ENCODE measurements around the gene NMNAT2. TPM values are rescaled to one million over a fixed set of nuclear protein-coding genes. Genes with fewer than 3 reads are reported as not detected.
"Not testable (repeated sequence)": the region's sequence is repeated elsewhere in the genome, so short reads cannot be mapped to it uniquely, and the experiment has no call there.

NMNAT2 gene
- total and polyA plus RNA-seq, 9 donors, result 0.49 to 2.5 (median 0.98) TPM

DNA sequence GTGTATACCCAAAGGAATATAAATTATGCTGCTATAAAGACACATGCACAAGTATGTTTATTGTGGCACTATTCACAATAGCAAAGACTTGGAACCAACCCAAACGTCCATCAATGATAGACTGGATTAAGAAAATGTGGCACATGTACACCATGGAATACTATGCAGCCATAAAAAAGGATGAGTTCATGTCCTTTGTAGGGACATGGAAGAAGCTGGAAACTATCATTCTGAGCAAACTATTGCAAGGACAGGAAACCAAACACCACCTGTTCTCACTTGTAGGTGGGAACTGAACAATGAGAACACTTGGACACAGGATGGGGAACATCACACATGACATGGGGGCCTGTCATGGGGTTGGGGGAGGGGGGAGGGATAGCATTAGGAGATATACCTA is 16.6 kb downstream of the NMNAT2 start:
- not testable (repeated sequence) for H3K4me3 ChIP-seq (ENCODE audit: low read length); H3K4me1 ChIP-seq (ENCODE audit: control insufficient read depth, insufficient read depth, low read length); H3K9me3 ChIP-seq (replicated peaks; ENCODE audit: control insufficient read depth, low read depth, low read length); H3K36me3 ChIP-seq (ENCODE audit: control insufficient read depth, insufficient read depth, low read length); H3K27ac ChIP-seq (ENCODE audit: low read length); DNase-seq; H3K27me3 ChIP-seq (ENCODE audit: control insufficient read depth, insufficient read depth, low read length)
- no CpG with 5 or more reads among the region's 1 CpG for WGBS (ENCODE audit: insufficient coverage)

DNA sequence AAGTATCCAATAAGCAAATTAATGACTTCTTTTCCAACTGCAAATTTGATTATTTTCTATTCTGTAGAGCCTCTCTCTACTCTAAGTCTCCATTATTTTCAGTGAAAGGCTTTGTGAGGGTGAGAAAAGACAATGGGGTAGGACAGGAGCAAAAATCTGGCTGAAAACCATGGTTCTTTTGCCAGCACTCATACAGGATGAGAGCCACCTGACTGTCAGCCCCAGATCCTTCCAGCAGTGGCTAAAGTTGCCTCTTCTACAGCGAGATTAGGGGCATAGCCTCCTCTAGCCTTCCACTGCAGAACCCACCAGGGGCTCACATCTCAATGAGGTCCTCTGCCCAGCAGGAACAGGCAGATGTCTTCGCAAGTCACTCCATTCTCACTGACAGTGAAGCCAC is 23.7 kb downstream of the NMNAT2 start:
- 90% methylated on average over 2 of the region's 2 CpGs for WGBS (ENCODE audit: insufficient coverage)
- Histone ChIP-seq H3K9me3 (replicated peaks; ENCODE audit: control insufficient read depth, low read depth, low read length) (no peaks in the 10 kb centered on the region), H3K36me3 (ENCODE audit: control insufficient read depth, insufficient read depth, low read length) (no peaks in the 10 kb centered on the region), H3K27me3 (ENCODE audit: control insufficient read depth, insufficient read depth, low read length) (no peaks in the 10 kb centered on the region), H3K4me1 (ENCODE audit: control insufficient read depth, insufficient read depth, low read length) (no peaks in the 10 kb centered on the region), H3K27ac (ENCODE audit: low read length) (no peak overlapping the region), H3K4me3 (ENCODE audit: low read length) (no peak overlapping the region)
- DNase-seq, result no peak

DNA sequence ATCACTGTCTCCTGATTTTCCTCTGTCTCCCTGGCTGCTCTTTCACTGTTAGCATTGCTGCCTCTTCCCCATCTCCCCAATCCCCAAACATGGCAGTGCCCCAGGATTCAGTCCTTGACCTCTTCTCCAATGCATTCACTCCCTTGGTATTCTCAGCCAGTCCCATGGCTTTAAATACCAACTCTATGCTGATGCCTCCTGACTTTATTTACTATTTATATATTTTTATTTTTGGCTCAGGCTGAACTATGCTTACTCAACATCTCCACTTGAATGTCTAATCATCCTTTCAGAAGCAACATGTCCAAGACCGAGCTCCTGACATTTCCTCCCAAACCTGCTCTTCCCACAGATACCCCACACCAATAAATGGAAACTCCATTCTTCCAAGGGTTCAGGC is 26.3 kb downstream of the NMNAT2 start:
- Histone ChIP-seq H3K27ac (ENCODE audit: low read length) (no peak overlapping the region), H3K27me3 (ENCODE audit: control insufficient read depth, insufficient read depth, low read length) (no peaks in the 10 kb centered on the region), H3K4me1 (ENCODE audit: control insufficient read depth, insufficient read depth, low read length) (no peaks in the 10 kb centered on the region), H3K4me3 (ENCODE audit: low read length) (no peak overlapping the region), H3K36me3 (ENCODE audit: control insufficient read depth, insufficient read depth, low read length) (no peaks in the 10 kb centered on the region), H3K9me3 (replicated peaks; ENCODE audit: control insufficient read depth, low read depth, low read length) (no peaks in the 10 kb centered on the region)
- DNase-seq, result no peak
- 100% methylated on average over 1 of the region's 1 CpG for WGBS (ENCODE audit: insufficient coverage)

DNA sequence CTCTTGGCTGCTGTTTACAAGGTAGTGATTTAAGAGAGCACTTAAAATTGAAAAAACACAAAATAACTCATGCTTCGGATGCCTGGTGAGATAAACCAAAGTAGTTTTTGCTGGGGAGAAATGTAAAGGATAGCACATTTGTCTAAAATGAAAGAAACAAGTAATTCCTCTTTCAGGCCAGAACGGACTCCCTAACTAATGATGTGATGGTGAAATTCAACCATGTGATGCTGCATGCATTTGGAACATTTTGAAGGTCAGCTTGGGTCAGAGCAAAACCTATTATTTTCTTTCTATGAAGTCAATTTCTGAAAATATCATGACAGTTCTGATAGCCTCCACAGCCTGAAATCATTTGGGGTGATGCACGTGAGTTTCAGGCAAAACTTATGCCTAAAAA is 27.6 kb downstream of the NMNAT2 start:
- Histone ChIP-seq H3K4me3 (ENCODE audit: low read length) (no peak overlapping the region), H3K9me3 (replicated peaks; ENCODE audit: control insufficient read depth, low read depth, low read length) (no peaks in the 10 kb centered on the region), H3K4me1 (ENCODE audit: control insufficient read depth, insufficient read depth, low read length) (no peaks in the 10 kb centered on the region), H3K27me3 (ENCODE audit: control insufficient read depth, insufficient read depth, low read length) (no peaks in the 10 kb centered on the region), H3K36me3 (ENCODE audit: control insufficient read depth, insufficient read depth, low read length) (no peaks in the 10 kb centered on the region), H3K27ac (ENCODE audit: low read length) (no peak overlapping the region)
- no peak for DNase-seq
- 37% methylated on average over 2 of the region's 3 CpGs for WGBS (ENCODE audit: insufficient coverage)

DNA sequence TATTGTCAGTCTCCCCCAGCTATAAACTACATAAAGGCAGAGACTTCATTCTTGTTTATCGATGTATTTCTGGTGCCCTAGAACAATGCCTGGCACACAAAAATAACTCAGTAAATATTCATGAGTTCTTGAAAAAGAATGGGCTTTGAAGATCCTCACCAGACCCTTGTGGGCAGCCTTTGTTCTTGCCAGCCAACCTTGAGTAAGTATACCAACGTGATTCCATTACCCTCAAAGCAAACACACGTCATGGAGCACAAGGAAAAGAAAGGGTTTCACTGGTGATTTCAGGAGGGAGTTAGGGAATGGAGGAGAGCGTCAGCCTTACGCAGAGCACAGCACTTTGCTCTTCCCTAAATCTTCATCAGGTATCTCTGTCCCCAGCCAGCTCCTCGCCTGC is 29.4 kb downstream of the NMNAT2 start:
- no peaks in the 10 kb centered on the region for H3K27me3 ChIP-seq (ENCODE audit: control insufficient read depth, insufficient read depth, low read length)

DNA sequence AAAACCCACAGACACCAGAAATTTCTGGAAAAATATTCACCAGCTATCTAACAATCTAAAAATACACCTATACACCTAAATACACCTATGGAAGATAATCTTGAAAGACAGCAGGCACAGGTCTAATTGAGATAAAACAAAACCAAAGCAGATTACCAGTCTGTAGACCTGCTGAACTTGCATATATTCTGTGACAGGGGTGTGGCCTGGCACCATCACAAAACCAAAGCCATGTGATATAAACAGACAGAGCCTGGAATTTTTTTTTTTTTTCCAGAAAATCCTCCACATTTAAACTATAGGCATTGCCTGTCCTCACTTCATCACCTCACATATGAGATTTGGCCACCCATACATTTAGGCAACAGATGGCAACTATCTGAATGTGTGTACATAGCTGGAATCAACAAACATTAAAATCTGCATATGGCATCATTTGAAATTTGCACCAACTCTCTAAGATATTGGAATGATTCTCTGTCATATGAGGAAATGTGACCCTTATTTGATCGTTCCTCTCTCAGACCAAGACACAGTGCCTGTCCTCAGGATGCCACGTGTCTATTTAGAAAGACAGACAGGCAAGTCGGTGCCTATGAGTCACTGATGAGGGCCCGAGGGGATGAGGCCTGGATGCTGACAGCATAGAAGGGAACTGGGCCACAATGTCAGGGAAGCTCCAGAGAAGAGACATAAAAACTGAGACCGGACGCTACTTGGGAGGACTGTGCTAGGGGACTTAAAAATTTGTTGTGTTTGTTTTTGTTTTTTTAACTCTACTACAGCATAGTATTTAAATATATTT is 32.6 kb downstream of the NMNAT2 start:
- H3K36me3 ChIP-seq (ENCODE audit: control insufficient read depth, insufficient read depth, low read length), result no peaks in the 10 kb centered on the region
- 44% methylated on average over 3 of the region's 6 CpGs for WGBS (ENCODE audit: insufficient coverage)
- H3K4me1 ChIP-seq (ENCODE audit: control insufficient read depth, insufficient read depth, low read length), result no peaks in the 10 kb centered on the region
- H3K27me3 ChIP-seq (ENCODE audit: control insufficient read depth, insufficient read depth, low read length), result no peaks in the 10 kb centered on the region
- H3K9me3 ChIP-seq (replicated peaks; ENCODE audit: control insufficient read depth, low read depth, low read length), result no peaks in the 10 kb centered on the region
- DNase-seq, result no peak
- H3K4me3 ChIP-seq (ENCODE audit: low read length), result no peak overlapping the region
- no peak overlapping the region for H3K27ac ChIP-seq (ENCODE audit: low read length)

More for the DNA sequence above, 29.4 kb downstream of the NMNAT2 start:
- H3K27ac ChIP-seq (ENCODE audit: low read length), result no peak overlapping the region
- H3K36me3 ChIP-seq (ENCODE audit: control insufficient read depth, insufficient read depth, low read length), result no peaks in the 10 kb centered on the region
- no peaks in the 10 kb centered on the region for H3K4me1 ChIP-seq (ENCODE audit: control insufficient read depth, insufficient read depth, low read length)
- no peak for DNase-seq
- H3K4me3 ChIP-seq (ENCODE audit: low read length), result no peak overlapping the region
- H3K9me3 ChIP-seq (replicated peaks; ENCODE audit: control insufficient read depth, low read depth, low read length), result no peaks in the 10 kb centered on the region
- WGBS (ENCODE audit: insufficient coverage), result no CpG with 5 or more reads among the region's 6 CpGs

DNA sequence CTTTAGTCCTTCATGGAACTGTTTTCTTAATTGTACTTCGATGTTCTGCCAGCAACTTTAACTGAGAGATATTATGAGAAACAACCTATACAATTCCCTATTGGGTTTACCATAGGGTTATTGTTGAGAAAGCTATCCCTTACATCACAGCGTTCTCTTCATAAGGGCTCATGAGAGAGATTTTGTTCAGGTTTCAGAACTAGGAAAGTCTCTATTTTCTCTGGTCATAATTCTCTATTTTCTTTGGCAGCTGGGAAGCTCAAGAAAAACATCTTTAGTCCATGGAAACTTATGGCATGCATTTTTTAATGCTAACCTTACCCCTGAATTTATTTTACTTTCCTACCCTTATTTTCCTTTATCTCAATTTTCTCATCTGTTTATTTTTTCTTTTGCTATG is 38.2 kb downstream of the NMNAT2 start:
- Histone ChIP-seq H3K9me3 (replicated peaks; ENCODE audit: control insufficient read depth, low read depth, low read length) (no peaks in the 10 kb centered on the region), H3K4me1 (ENCODE audit: control insufficient read depth, insufficient read depth, low read length) (no peaks in the 10 kb centered on the region), H3K4me3 (ENCODE audit: low read length) (no peak overlapping the region), H3K27ac (ENCODE audit: low read length) (no peak overlapping the region), H3K36me3 (ENCODE audit: control insufficient read depth, insufficient read depth, low read length) (no peaks in the 10 kb centered on the region), H3K27me3 (ENCODE audit: control insufficient read depth, insufficient read depth, low read length) (no peaks in the 10 kb centered on the region)
- WGBS (ENCODE audit: insufficient coverage), result no CpG with 5 or more reads among the region's 2 CpGs
- no peak for DNase-seq

DNA sequence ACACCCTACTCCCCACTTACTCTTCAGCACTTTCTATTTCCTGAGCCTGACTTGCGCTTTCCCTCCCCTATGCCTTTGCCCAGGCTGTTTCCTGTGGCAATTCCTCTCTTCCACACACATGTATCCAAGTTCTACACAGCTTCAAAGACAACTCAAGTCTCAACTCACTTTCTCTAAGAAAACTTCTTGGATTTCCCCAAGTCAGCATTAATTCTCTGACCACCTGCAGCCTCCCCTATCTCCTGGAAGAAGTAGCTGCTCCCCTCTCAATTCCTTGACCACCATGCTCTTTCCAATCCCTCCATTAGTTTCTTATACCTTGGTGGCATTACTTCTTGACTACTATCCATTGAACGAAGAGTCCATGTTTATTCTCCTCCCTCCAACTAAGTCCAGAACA is 42.8 kb downstream of the NMNAT2 start:
- peaks cover 4% of the 10 kb centered on the region for H3K4me1 ChIP-seq (ENCODE audit: control insufficient read depth, insufficient read depth, low read length)
- H3K27me3 ChIP-seq (ENCODE audit: control insufficient read depth, insufficient read depth, low read length), result peaks cover 3% of the 10 kb centered on the region
- 100% methylated on average over 1 of the region's 2 CpGs for WGBS (ENCODE audit: insufficient coverage)
- no peaks in the 10 kb centered on the region for H3K36me3 ChIP-seq (ENCODE audit: control insufficient read depth, insufficient read depth, low read length)
- no peaks in the 10 kb centered on the region for H3K9me3 ChIP-seq (replicated peaks; ENCODE audit: control insufficient read depth, low read depth, low read length)
- DNase-seq, result no peak
- H3K27ac ChIP-seq (ENCODE audit: low read length), result no peak overlapping the region
- H3K4me3 ChIP-seq (ENCODE audit: low read length), result no peak overlapping the region

DNA sequence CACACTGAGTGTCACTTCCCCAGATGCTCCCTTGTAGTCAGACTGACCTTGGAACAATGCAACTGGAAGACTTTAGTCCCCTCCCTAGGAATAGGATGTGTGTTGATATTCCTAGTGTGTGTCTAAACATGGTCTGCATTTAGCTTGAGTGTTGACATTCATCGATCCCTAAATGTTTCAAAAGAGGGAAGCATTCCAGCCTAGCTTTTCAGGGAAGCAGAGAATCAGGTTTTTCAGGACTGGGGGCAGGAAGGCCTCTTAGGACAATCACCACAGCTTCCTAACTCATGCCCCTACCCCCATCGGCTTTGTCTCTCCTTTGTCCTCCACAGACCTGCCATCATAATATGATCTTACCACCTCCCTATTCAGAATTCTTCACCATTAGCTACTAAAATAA is 43.4 kb downstream of the NMNAT2 start:
- no peak overlapping the region for H3K27ac ChIP-seq (ENCODE audit: low read length)
- peaks cover 3% of the 10 kb centered on the region for H3K27me3 ChIP-seq (ENCODE audit: control insufficient read depth, insufficient read depth, low read length)
- H3K36me3 ChIP-seq (ENCODE audit: control insufficient read depth, insufficient read depth, low read length), result no peaks in the 10 kb centered on the region
- peaks cover 4% of the 10 kb centered on the region for H3K4me1 ChIP-seq (ENCODE audit: control insufficient read depth, insufficient read depth, low read length)
- WGBS (ENCODE audit: insufficient coverage), result 92% methylated on average over 1 of the region's 2 CpGs
- H3K9me3 ChIP-seq (replicated peaks; ENCODE audit: control insufficient read depth, low read depth, low read length), result no peaks in the 10 kb centered on the region
- no peak for DNase-seq
- no peak overlapping the region for H3K4me3 ChIP-seq (ENCODE audit: low read length)

DNA sequence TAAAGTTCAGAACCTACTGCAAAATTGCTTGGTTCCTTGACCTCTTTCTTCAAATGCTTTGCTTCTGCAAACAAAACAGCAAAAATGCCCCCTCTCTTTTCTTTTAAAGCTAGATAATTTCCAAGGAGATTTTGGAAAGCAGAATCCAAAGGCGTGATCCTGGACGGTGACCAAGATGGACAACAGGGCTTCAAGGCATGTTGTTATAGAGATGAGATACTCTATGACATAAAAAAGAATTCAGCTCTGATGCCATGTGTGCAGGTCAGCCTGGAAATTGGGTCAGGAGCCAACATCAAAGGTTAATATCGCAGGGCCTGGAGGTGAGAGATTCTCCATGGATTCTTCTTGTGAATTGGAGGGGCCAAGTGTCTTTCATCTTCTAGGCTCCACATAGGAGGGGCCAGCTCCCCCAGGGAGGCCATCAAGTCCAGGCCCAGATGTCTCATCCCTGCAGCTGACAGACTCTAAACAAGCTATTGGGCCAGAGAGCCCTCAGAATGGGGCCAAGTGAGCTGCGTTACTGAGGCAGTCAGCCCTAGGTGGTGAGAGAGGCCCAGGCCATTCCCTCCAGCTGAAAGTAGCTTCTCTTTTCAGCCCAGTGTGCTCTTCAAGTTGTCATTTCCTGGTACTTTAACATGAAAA is 45.5 kb downstream of the NMNAT2 start:
- H3K36me3 ChIP-seq (ENCODE audit: control insufficient read depth, insufficient read depth, low read length), result no peaks in the 10 kb centered on the region
- DNase-seq, result peak; percentile 52
- H3K9me3 ChIP-seq (replicated peaks; ENCODE audit: control insufficient read depth, low read depth, low read length), result no peaks in the 10 kb centered on the region
- peaks cover 4% of the 10 kb centered on the region for H3K4me1 ChIP-seq (ENCODE audit: control insufficient read depth, insufficient read depth, low read length)
- H3K27ac ChIP-seq (ENCODE audit: low read length), result no peak overlapping the region
- WGBS (ENCODE audit: insufficient coverage), result 42% methylated on average over 2 of the region's 4 CpGs
- no peak overlapping the region for H3K4me3 ChIP-seq (ENCODE audit: low read length)
- peaks cover 3% of the 10 kb centered on the region for H3K27me3 ChIP-seq (ENCODE audit: control insufficient read depth, insufficient read depth, low read length)
